Stimulated activated CD4-positive, alpha-beta T cell treated with anti-CD3 and anti-CD28 coated beads, Interleukin-1b, Interleukin-23, amount 100 ng/mL, for 48 hours (primary cell): ENCODE results near the gene RICTOR.

Experiments
- DNase-seq: peaks from one replicate; pipeline ENCODE4 v3.0.0-alpha.2; 2020

RICTOR gene

GRCh38 chr5:39074017-39074814, at the start of gene RICTOR:
TSS of gene RICTOR (minus strand) at chr5:39074399. CDS start at chr5:39074377, 22 bp downstream.
- peak; percentile 91 for DNase-seq

GRCh38 chr5:39121922-39122321, 47.7 kb upstream of the RICTOR start:
- no peak for DNase-seq

GRCh38 chr5:39121315-39121714, 47.1 kb upstream of the RICTOR start:
- no peak for DNase-seq

GRCh38 chr5:39120052-39120420, 45.8 kb upstream of the RICTOR start:
- DNase-seq, result no peak

- DNase-seq, result no peak
Observed at GRCh38 chr5:39119404-39120051, 45.3 kb upstream of the RICTOR start.

- DNase-seq, result no peak
Observed at GRCh38 chr5:39118638-39119037, 44.4 kb upstream of the RICTOR start.

GRCh38 chr5:39117401-39117800, 43.2 kb upstream of the RICTOR start:
- DNase-seq, result no peak

GRCh38 chr5:39116344-39117170, 42.4 kb upstream of the RICTOR start:
- no peak for DNase-seq

- no peak for DNase-seq
Observed at GRCh38 chr5:39115644-39116343, 41.6 kb upstream of the RICTOR start.

GRCh38 chr5:39114155-39114554, 40.0 kb upstream of the RICTOR start:
- DNase-seq, result no peak

GRCh38 chr5:39113354-39113953, 39.3 kb upstream of the RICTOR start:
- DNase-seq, result no peak

GRCh38 chr5:39109606-39110005, 35.4 kb upstream of the RICTOR start:
- DNase-seq, result no peak

GRCh38 chr5:39108987-39109386, 34.8 kb upstream of the RICTOR start:
- no peak for DNase-seq

GRCh38 chr5:39107350-39107749, 33.2 kb upstream of the RICTOR start:
- no peak for DNase-seq

GRCh38 chr5:39106322-39106721, 32.1 kb upstream of the RICTOR start:
- no peak for DNase-seq

- no peak for DNase-seq
Observed at GRCh38 chr5:39104221-39104620, 30.0 kb upstream of the RICTOR start.

- no peak for DNase-seq
Observed at GRCh38 chr5:39102684-39103155, 28.5 kb upstream of the RICTOR start.

- no peak for DNase-seq
Observed at GRCh38 chr5:39100851-39101396, 26.7 kb upstream of the RICTOR start.

- DNase-seq, result no peak
Observed at GRCh38 chr5:39100301-39100850, 26.2 kb upstream of the RICTOR start.

GRCh38 chr5:39099831-39100230, 25.6 kb upstream of the RICTOR start:
- DNase-seq, result no peak

GRCh38 chr5:39093352-39093751, 19.2 kb upstream of the RICTOR start:
- DNase-seq, result no peak
